ENCODE measurements around the gene TRMT10B.

GRCh38 chr9:37800631-37801286, 47.2 kb downstream of the TRMT10B start, which contains the start of gene DCAF10:
- no peak for TF ChIP-seq YY1 (IDR thresholded peaks at IDR 0.05; ENCODE audit: insufficient read depth, insufficient read length)
- TF ChIP-seq ZNF274 (IDR thresholded peaks at IDR 0.05; ENCODE audit: low read depth, low read length), result no peak
